ENCODE results near the gene NBPF4. TPM values are rescaled to one million over a fixed set of nuclear protein-coding genes. Genes with fewer than 3 reads are reported as not detected.

NBPF4 gene
- total RNA-seq, 1 donor from 2014 or later = not detected

DNA sequence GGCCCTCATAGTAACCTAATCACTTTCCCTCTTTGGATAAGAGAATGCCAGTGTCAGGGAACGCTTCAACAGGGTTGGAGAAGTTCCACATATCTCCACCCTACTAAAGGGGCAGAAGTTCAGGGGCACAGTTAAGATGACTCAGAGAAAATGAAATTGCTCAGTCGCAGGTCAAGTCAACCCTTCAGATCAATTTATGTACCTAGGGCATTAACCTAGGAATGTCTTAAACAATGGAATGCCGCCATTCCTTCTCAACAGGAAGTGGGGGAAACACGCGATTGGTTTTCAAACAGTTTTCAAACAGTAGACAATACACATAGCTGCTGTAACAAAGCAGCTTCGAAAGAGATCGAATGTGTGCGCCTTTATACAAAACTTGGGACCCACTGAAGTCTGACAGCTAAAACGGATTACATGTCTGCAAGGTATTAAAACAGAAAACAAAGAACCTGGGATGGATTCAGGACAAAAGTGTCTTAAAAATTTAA lies 44.6 kb downstream of the NBPF4 start:
- Histone ChIP-seq H3K36me3 (ENCODE audit: control insufficient read depth, insufficient read depth, low read length) (peaks cover 5% of the 10 kb centered on the region), H3K27me3 (ENCODE audit: control insufficient read depth, insufficient read depth, low read length) (no peaks in the 10 kb centered on the region), H3K4me3 (ENCODE audit: low read depth, low read length) (peak overlapping the region; percentile 100)
- DNase-seq (ENCODE audit: low read depth) (peak; percentile 57), FAIRE-seq (no peak)
- TF ChIP-seq, protein P1, sequence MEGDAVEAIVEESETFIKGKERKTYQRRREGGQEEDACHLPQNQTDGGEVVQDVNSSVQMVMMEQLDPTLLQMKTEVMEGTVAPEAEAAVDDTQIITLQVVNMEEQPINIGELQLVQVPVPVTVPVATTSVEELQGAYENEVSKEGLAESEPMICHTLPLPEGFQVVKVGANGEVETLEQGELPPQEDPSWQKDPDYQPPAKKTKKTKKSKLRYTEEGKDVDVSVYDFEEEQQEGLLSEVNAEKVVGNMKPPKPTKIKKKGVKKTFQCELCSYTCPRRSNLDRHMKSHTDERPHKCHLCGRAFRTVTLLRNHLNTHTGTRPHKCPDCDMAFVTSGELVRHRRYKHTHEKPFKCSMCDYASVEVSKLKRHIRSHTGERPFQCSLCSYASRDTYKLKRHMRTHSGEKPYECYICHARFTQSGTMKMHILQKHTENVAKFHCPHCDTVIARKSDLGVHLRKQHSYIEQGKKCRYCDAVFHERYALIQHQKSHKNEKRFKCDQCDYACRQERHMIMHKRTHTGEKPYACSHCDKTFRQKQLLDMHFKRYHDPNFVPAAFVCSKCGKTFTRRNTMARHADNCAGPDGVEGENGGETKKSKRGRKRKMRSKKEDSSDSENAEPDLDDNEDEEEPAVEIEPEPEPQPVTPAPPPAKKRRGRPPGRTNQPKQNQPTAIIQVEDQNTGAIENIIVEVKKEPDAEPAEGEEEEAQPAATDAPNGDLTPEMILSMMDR (IDR thresholded peaks at IDR 0.05; ENCODE audit: insufficient read depth, low read length, severe bottlenecking) = no peak

DNA sequence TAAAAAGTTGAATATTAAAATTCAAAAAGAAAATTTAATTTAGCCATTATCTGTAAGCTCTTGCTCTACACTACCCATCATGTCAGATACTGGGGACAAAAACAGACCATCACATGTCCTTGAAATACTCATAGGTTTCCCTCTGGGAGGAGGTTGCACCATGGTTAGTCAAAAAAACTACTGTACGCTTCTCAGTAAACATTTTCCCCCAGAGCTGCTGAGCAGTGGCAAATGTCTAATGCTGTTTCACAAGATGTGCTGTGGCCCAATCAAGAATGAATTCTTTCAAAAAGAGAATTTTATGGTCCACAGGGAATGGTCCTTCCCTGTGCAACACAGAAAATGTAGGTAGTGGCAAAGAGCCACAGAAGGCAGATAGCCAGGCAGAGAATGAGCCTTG lies 49.8 kb downstream of the NBPF4 start:
- Histone ChIP-seq H3K27me3 (ENCODE audit: control insufficient read depth, insufficient read depth, low read length) (no peaks in the 10 kb centered on the region), H3K4me3 (ENCODE audit: low read depth, low read length) (no peak overlapping the region), H3K36me3 (ENCODE audit: control insufficient read depth, insufficient read depth, low read length) (peaks cover 6% of the 10 kb centered on the region)
- FAIRE-seq (no peak), DNase-seq (ENCODE audit: low read depth) (no peak)
- TF ChIP-seq, protein P1 (IDR thresholded peaks at IDR 0.05; ENCODE audit: insufficient read depth, low read length, severe bottlenecking) = no peak

DNA sequence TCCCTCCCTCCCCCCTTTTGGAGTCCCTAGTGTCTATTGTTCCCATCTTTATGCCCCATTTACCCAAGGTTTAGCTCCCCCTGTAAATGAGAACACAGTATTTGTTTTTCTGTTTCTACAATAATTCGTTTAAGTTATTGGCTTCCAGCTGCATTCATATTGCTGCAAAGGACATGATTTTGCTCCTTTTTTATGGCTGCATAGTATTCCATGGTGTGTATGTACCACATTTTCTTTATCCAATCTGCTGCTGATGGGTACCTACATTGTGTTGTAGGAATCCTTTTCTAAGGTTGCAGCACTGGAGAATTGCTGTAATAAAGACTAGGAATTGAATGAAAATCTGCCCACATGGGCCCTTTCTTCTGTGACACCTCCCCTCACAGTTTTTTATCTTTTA lies 50.5 kb downstream of the NBPF4 start:
- no peak for FAIRE-seq
- Histone ChIP-seq H3K4me3 (ENCODE audit: low read depth, low read length) (no peak overlapping the region), H3K36me3 (ENCODE audit: control insufficient read depth, insufficient read depth, low read length) (peaks cover 6% of the 10 kb centered on the region), H3K27me3 (ENCODE audit: control insufficient read depth, insufficient read depth, low read length) (no peaks in the 10 kb centered on the region)
- no peak for DNase-seq (ENCODE audit: low read depth)
- TF ChIP-seq, protein P1 (IDR thresholded peaks at IDR 0.05; ENCODE audit: insufficient read depth, low read length, severe bottlenecking) = no peak

DNA sequence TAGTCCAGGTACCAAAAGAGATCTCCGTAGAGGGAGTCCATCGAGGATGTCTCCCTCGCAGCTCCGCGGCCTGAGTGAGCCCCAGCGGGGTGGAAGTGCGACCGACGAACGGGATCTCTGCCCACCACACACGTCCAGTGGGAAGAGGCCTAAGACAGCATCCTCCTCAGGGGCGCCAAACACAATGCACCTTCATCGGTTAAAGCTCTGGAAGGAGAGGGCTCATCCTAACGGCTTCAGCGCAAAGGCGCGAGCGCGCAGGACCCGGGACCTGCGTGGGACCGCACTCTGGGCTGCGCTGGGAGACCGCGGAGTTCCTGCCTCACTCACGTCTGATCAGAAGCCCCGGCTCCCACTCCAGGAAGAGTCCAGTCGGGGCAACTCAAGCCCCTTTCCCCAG lies 51.3 kb downstream of the NBPF4 start:
- TF ChIP-seq, protein P1 (IDR thresholded peaks at IDR 0.05; ENCODE audit: insufficient read depth, low read length, severe bottlenecking) = no peak
- FAIRE-seq (no peak), DNase-seq (ENCODE audit: low read depth) (no peak)
- H3K27me3 ChIP-seq (ENCODE audit: control insufficient read depth, insufficient read depth, low read length) = no peaks in the 10 kb centered on the region
- no peak overlapping the region for H3K4me3 ChIP-seq (ENCODE audit: low read depth, low read length)
- H3K36me3 ChIP-seq (ENCODE audit: control insufficient read depth, insufficient read depth, low read length) = peaks cover 5% of the 10 kb centered on the region

DNA sequence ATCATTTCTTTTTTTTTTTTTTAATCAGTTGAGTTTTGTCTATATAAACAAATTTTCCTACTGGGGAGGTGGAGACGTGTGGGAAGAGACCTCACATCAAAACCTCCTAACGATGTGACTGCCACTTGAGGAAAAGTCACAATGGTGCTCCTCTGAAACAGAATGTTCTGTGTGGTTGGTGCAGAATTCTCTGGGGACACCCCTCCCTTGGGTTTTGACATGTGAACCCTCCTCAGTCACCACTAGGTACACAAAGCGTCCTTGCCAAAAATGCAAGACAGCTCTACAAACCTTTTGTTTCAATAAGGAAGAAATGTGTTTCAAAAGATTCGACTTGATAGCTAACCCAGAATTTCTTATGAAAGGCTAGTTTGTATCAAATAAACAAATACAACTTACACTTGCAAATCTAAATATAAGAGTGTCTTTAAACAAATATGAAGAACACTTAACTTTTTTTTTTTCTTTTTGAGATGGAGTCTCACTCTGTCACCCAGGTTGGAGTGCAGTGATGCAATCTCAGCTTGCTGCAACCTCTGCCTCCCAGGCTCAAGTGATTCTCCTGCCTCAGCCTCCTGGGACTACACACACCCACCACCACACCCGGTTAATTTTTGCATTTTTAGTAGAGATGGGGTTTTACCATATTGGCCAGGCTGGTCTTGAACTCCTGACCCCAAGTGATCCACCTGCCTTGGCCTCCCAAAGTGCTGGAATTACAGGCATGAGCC lies 53.0 kb downstream of the NBPF4 start:
- H3K4me3 ChIP-seq (ENCODE audit: low read depth, low read length) = no peak overlapping the region
- FAIRE-seq = no peak
- TF ChIP-seq, protein P1 (IDR thresholded peaks at IDR 0.05; ENCODE audit: insufficient read depth, low read length, severe bottlenecking) = no peak
- DNase-seq (ENCODE audit: low read depth) = no peak
- H3K36me3 ChIP-seq (ENCODE audit: control insufficient read depth, insufficient read depth, low read length) = peaks cover 7% of the 10 kb centered on the region
- H3K27me3 ChIP-seq (ENCODE audit: control insufficient read depth, insufficient read depth, low read length) = no peaks in the 10 kb centered on the region
